Non-pigmented ciliary epithelial cell (primary cell): ENCODE data around the gene CTDSPL.

ENCODE experiments used
- DNase-seq: peaks from one replicate; pipeline ENCODE4 v3.0.0-alpha.2; 2010; ENCODE audit warnings: low read depth

CTDSPL gene

GRCh38 chr3:37943631-37944314 is 82.1 kb downstream of the CTDSPL start:
- no peak for DNase-seq

- no peak for DNase-seq
Measured at GRCh38 chr3:37944391-37944842, 82.7 kb downstream of the CTDSPL start.

- DNase-seq: no peak
Measured at GRCh38 chr3:37945156-37945806, 83.6 kb downstream of the CTDSPL start.

- no peak for DNase-seq
Measured at GRCh38 chr3:37945807-37946530, 84.3 kb downstream of the CTDSPL start.

GRCh38 chr3:37946531-37946889 is 84.8 kb downstream of the CTDSPL start:
- DNase-seq: no peak

- no peak for DNase-seq
Measured at GRCh38 chr3:37949866-37950265, 88.2 kb downstream of the CTDSPL start.

- no peak for DNase-seq
Measured at GRCh38 chr3:37952564-37952963, 90.9 kb downstream of the CTDSPL start.

GRCh38 chr3:37953226-37953625 is 91.5 kb downstream of the CTDSPL start:
- DNase-seq: no peak

GRCh38 chr3:37953707-37954394 is 92.2 kb downstream of the CTDSPL start:
- no peak for DNase-seq

GRCh38 chr3:37954881-37955280 is 93.2 kb downstream of the CTDSPL start:
- DNase-seq: no peak

- DNase-seq: no peak
Measured at GRCh38 chr3:37955918-37956707, 94.4 kb downstream of the CTDSPL start.

- no peak for DNase-seq
Measured at GRCh38 chr3:37956723-37957538, 95.3 kb downstream of the CTDSPL start.

- no peak for DNase-seq
Measured at GRCh38 chr3:37957539-37957936, 95.9 kb downstream of the CTDSPL start.

- DNase-seq: no peak
Measured at GRCh38 chr3:37961622-37962431, 100.1 kb downstream of the CTDSPL start.

GRCh38 chr3:37963016-37963415 is 101.3 kb downstream of the CTDSPL start:
- no peak for DNase-seq

GRCh38 chr3:37963635-37964034 is 102.0 kb downstream of the CTDSPL start:
- no peak for DNase-seq

- no peak for DNase-seq
Measured at GRCh38 chr3:37964146-37964545, 102.5 kb downstream of the CTDSPL start.

- DNase-seq: no peak
Measured at GRCh38 chr3:37964716-37965115, 103.0 kb downstream of the CTDSPL start.

- DNase-seq: peak; percentile 30
Measured at GRCh38 chr3:37967260-37967881, 105.7 kb downstream of the CTDSPL start.

- no peak for DNase-seq
Measured at GRCh38 chr3:37968199-37968598, 106.5 kb downstream of the CTDSPL start.
